Activated T-helper 1 cell treated with Interleukin-2 at 50 U/mL for 16 hours (primary cell): ENCODE data around the gene SLC2A9.

Experiments
- DNase-seq: peaks from one replicate; pipeline ENCODE4 v3.0.0-alpha.2; 2020; ENCODE audit warnings: low read depth

The SLC2A9 gene

GRCh38 chr4:9891740-9892139, 129.6 kb downstream of the SLC2A9 start:
- DNase-seq: no peak

GRCh38 chr4:9891056-9891455, 130.2 kb downstream of the SLC2A9 start:
- DNase-seq: no peak

GRCh38 chr4:9889306-9889705, 132.0 kb downstream of the SLC2A9 start:
- no peak for DNase-seq

GRCh38 chr4:9885958-9886357, 135.3 kb downstream of the SLC2A9 start:
- no peak for DNase-seq

- DNase-seq: no peak
Measured at GRCh38 chr4:9880406-9881197, 140.7 kb downstream of the SLC2A9 start.

- DNase-seq: no peak
Measured at GRCh38 chr4:9877123-9877522, 144.2 kb downstream of the SLC2A9 start.

GRCh38 chr4:9875516-9875915, 145.8 kb downstream of the SLC2A9 start:
- DNase-seq: no peak

- no peak for DNase-seq
Measured at GRCh38 chr4:9874385-9874784, 146.9 kb downstream of the SLC2A9 start.

- no peak for DNase-seq
Measured at GRCh38 chr4:9870165-9870790, 151.0 kb downstream of the SLC2A9 start.

- no peak for DNase-seq
Measured at GRCh38 chr4:9867751-9868425, 153.4 kb downstream of the SLC2A9 start.

GRCh38 chr4:9866931-9867330, 154.4 kb downstream of the SLC2A9 start:
- no peak for DNase-seq

GRCh38 chr4:9861561-9861960, 159.7 kb downstream of the SLC2A9 start:
- no peak for DNase-seq

GRCh38 chr4:9859810-9860209, 161.5 kb downstream of the SLC2A9 start:
- no peak for DNase-seq

- DNase-seq: no peak
Measured at GRCh38 chr4:9849538-9849920, 171.8 kb downstream of the SLC2A9 start.

GRCh38 chr4:9847968-9848748, 173.1 kb downstream of the SLC2A9 start:
- no peak for DNase-seq

GRCh38 chr4:9845791-9846493, 175.4 kb downstream of the SLC2A9 start:
- DNase-seq: no peak

- no peak for DNase-seq
Measured at GRCh38 chr4:9841072-9841471, 180.2 kb downstream of the SLC2A9 start.

GRCh38 chr4:9835430-9835829, 185.9 kb downstream of the SLC2A9 start:
- no peak for DNase-seq

GRCh38 chr4:9833421-9833820, 187.9 kb downstream of the SLC2A9 start:
- no peak for DNase-seq

- DNase-seq: no peak
Measured at GRCh38 chr4:9832640-9833039, 188.7 kb downstream of the SLC2A9 start.

- no peak for DNase-seq
Measured at GRCh38 chr4:9826551-9826950, 194.7 kb downstream of the SLC2A9 start.

GRCh38 chr4:9825049-9825448, 196.2 kb downstream of the SLC2A9 start:
- DNase-seq: no peak
